ENCODE results near the gene BHLHE23. TPM values are rescaled to one million over a fixed set of nuclear protein-coding genes. Genes with fewer than 3 reads are reported as not detected.

The BHLHE23 gene
- total RNA-seq, 1 experiment from 2014 or later = not detected

DNA sequence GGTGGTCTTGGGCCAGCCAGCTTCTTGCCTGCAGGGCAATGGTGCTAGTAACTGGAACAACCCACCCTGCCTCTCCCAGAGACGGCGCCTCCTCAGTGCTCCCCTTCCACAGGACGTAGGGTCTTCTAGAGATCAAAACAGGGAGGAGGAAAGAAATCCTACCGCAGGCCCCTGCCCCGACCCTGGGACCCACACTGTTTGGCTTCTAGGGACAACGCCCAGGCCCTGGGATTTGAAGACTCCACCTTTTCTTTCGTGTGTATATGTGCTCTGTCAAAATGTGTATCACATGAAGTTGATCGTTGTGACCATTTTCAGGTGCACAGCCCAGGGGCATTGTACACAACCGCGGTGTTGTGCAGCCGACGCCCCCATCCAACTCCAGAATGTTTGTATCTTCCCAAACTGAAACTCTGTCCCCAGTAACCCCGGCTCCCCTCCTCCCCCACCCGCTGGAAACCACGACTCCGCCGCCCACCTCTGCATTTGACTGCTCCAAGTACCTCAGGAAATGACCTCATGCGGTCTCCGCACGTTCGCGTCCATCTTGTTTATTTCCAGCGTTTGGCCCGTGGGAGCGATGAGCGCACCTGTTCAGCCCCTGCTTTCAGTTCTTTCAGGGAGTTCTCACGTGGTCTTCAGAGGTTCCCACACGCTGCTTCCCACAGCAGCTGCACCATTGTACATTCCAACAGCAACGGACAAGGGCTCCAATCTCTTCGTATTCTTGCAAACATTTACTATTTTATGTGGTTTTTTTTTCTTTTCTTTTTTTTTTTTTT lies 3.4 kb upstream of the BHLHE23 start:
- DNase-seq (ENCODE audit: extremely low read depth, low read depth) = no peak

DNA sequence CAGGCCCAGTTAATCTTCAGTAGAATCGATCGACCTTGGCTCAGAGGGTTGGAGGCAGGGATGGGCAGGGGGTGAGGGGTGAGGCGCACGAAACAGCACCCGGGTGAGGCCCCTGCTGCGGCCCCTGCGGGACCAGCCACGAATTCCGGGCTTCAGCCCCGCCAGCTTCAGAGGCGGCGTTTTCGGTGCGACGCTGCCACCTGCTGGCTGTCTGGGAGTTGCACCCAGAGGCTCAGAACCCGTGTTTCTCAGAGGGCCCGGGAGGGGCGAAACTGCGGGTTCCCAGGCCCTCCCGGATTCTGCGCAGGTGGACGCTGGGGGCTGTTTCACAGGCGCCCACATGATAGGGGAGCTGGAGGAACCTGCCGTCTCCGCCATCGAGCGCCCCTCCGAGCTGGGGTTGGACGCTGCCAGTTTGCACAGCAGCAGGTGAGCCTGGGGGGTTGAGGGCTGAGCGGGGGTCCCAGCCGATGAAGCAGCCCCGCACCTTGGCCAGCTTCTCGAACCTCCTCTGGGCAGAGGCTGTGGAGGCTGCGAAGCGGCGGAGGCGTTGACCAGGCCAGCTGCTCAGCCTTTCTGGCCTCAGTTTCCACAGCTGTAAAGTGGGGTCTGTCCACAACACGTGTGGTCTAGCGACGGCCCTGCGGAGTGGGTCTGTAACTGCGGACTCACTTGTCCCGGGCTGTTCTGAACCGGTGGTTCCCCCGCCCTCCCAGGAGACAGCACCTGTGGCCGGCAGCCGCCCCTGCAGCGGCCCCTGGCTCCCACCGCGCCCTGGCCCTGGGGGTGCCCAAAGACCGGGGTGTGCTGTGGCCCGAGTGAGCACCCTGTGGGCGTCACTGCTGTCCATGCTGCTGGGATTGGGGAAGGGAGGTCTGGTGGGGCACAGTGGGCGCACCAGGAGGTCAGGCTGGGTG lies 2.5 kb upstream of the BHLHE23 start:
- DNase-seq (ENCODE audit: extremely low read depth, low read depth) = peak; percentile 72

DNA sequence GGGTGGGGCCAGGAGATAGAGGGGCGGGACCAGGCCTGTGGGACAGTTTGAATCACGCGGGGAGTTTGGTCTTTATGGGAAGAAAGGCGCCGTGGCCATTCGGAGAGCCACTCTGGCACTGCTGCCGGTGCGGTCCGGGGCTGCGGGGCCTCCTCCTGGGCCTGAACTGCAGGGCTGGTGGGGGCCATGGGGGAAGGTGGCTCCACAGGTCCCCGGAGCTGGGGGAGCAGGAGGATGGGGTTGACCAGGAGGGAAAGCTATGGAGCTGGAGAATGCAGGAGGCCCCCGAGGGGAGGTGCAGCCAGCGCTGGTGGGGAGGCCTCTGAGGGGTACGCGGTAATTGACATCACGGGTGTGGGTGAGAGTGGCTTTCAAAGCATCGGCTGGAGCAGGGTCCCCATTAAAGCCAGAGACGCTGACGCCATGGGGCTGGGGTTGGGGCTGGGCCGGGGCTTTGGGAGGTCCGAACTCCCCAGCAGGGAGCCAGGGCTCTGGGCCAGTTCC lies 1.8 kb upstream of the BHLHE23 start:
- DNase-seq (ENCODE audit: extremely low read depth, low read depth) = no peak

DNA sequence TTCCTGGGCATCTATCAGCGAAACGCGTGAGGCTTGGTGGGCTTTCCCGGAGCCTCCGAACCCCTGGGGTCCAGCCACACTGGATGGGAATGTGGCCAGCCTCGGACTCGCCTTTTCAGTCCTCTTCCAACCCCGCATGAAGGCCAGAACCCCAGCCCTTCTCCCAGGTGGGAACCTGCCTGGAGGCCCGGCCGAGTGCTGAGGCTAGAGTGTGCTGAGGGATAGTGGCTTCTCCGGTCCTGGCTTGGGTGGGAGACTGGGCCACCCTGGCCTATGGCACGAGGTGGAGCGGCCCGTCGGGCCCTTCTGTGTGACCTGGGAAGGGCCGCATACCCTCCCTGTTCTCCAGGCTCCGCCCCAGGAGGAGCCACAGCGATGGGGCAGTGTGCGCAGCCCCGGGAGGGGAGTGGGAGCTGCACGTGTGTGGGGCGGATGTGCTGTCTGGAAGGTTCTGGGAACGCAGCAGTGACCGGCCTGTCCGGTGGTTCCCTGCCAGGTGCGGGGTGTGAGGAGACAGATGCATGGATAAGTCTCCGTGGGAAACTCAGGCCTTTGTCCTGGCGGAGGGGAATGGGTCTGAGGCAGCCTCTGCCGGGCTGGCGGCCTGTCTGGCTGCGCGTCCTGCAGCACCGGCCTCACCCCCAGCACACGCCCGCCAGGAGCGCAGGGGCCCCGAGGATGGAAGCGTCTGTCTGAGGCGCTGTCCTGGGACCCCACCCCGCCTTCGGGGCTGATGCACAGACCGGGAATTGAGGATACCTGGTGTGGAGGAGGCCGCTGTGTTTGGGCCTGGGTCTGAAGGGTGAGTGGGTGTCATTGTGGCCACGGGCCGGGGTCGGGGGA lies 1.1 kb upstream of the BHLHE23 start:
- no peak for DNase-seq (ENCODE audit: extremely low read depth, low read depth)

DNA sequence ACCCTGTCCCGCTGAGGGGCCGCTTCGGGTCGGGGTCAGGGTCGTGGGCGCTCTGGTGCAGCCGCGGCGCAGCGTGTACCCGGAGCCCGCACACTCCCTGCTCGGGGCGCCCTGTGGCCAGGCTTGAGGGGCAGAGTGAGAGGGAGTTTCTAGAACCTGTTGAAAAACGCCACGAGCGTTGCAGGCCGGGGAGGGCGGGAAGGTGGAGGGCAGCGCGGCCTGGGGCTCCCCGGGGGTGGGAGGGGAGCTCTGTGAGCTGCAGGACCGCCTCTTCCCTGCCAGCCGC lies 539 bp upstream of the BHLHE23 start:
- DNase-seq (ENCODE audit: extremely low read depth, low read depth) = no peak

DNA sequence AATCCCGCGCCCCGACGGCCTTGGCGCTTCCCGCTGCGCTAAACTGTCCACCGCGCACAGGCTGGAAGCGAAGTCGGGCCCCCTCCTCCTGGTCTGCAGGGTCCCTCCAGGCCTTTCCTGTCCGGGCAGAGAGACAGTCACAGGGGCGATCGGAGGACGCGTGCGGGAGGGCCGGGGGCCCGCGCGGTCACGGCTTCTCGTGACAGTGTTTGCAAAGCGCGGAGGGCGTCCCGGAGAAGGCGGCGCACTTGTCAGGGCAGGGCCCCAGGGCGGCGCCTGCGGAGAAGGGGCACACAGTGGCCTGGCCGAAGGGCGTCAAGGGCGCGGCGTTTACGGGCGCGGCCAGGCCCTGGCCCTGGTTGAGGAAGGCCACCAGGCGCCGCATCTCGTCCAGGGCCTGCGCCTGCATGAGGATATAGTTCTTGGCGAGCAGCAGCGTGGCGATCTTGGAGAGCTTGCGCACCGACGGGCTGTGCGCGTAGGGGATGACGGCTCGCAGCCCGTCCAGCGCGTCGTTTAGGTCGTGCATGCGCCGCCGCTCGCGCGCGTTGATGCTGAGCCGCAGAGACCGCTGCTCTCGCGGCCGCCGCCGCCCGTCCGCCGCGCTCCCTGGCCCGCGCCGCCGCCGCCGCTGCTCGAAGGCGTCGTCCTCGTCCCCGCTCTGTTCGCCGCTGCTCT lies 763 bp downstream of the BHLHE23 start:
- no peak for DNase-seq (ENCODE audit: extremely low read depth, low read depth)

DNA sequence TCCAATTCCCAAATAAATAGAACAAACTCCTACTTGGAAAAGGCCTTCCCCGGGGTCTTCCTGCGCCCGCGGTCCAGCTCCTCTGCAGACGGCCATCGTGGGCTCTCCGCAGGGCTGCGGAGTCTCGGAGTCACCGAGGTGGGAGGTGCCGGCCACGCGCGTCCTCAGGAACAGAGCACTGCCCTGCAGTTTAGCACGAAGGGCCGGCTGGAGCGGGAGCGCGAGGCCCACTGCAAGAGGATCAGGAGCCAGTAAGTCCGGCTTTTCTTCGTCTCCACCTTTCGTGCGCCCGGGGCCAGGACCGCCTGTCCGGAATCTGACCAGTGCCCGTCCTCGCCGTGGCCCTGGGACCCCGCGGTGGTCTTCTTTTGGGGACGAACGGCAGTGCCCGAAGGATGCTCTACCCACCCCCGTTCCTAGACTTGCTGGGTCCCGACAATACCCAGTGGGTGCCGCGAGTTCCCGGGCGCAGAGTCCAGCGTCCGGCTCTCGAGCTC lies 1.4 kb downstream of the BHLHE23 start:
- no peak for DNase-seq (ENCODE audit: extremely low read depth, low read depth)

DNA sequence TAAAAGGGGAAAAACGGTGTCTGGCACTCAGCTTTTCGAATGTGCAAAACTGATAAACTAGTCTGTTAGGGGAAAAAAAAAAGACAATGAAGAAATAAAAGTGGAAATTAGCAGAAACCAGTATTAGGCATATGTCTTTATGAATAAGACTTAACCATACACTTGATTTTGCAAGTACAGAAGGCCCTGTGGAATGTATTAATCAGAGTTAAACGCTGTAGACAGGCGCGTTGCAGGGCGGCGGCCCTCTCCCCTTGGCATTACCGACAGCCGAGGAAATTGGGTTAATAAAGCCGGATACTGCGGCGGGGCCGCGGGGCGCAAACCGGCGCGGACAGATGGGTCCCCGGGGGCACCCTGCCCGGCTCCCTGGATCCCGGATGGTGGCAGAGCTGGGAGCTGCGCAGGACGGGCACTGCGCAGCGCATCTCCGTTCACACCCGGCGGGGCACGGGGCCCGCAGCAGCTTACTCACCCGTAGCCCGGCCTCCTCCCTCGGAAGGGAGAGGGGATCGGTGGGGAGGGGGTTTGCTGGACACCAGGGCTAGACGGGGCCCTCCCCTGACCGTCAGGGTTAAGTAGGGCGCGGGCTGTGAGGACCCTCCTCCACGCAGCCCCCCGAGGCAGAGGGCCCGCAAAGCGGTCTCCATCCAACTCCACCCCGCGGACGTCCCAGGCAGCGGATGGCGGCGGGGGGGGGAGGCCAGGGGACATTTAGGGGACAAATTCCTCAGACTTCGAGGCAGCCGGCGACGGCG lies 2.0 kb downstream of the BHLHE23 start:
- no peak for DNase-seq (ENCODE audit: extremely low read depth, low read depth)

DNA sequence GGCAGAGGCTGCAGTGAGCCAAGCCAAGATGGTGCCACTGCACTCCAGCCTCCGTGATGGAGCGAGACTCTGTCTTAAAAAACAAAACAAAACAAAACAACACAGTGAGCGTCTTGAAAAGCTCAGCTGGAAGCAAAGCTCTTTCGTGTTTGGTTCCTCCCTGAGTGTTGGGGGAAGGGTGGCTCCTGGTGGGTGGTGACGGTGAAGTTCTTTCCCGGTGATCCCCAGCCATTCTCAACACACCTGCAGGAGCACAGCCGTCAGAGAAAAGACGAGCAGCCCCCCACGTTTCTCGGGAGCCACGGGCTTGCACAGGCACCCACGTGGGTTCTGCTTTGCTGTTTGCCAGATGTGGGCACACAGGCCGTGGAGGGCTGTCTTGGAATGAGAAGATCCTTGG lies 3.2 kb downstream of the BHLHE23 start:
- no peak for DNase-seq (ENCODE audit: extremely low read depth, low read depth)

DNA sequence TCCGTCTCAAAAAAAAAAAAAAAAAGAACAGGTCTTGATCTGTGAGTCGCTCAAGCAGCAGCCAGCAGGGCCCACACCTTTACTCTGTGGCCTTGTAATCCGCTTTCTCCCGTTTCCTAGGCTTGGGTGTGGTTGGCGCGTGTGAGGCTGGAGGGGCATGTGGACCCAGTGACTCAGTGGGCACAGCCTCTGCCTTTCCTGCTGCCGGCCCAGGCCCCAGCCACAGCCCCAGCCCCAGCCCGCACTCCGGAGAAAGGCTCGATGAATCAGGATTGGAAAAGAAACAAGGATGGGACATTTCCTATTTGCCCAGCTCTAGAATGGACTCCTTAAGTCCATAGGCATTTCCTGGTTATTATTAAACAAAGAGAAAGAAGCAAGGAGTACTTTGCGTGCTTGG lies 4.3 kb downstream of the BHLHE23 start:
- no peak for DNase-seq (ENCODE audit: extremely low read depth, low read depth)

DNA sequence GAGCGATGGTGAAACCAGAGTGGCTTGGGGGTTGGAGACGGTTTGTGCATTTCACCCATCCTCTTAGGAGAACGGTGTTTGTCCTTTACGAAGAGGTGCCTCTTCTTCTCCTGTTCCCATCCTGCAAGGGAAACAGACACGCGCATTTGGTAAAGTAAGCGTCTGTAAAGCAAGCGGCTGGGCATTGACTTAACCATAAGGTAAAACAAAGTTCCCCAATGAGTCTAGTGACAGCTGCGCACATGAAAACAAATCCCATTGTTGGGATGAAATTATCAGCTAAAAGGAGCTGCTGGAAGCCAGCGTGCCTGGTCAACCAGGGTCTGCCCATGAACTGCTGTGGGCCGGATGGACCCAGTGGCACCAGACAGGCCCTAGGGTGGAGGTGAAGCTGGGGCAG lies 5.8 kb downstream of the BHLHE23 start:
- DNase-seq (ENCODE audit: extremely low read depth, low read depth) = no peak

DNA sequence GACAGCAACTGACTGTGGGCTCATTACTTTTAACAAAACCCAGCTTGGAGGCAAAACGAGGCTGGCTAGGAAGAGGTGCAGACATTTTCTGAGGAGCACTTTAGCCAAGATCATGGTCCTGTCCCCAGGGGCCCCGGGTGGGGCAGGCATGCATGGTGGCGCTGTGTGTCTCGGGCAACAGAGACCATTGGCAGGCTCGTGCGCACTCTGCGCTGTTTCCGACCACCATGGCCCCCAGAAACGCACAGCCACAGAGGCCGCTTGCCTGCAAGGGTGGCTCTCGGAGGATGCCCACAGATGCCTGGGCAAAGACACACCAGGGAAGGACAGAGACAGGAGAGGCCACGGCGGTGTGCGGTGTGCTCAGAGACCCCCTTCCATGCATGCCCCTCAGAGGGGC lies 6.7 kb downstream of the BHLHE23 start:
- DNase-seq (ENCODE audit: extremely low read depth, low read depth) = no peak

DNA sequence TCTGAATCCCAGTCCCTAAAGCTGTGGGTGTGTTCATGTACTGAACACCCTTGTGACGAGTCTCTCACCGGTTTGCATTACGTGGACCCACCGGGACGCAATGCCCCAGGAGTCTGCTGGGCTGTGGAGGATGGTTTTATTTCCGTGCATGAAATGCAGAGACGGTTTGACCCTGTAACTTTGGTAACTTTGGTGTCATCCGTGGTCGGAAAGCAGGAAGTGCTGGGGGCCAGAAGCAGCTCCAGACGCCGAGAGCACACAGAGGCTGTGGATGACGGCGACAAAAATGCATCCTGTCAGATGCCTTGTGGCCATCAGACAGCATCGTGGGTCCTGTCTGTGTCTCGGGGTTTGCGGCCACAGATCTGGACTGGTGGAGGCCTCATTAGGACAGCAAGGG lies 7.2 kb downstream of the BHLHE23 start:
- DNase-seq (ENCODE audit: extremely low read depth, low read depth) = no peak

DNA sequence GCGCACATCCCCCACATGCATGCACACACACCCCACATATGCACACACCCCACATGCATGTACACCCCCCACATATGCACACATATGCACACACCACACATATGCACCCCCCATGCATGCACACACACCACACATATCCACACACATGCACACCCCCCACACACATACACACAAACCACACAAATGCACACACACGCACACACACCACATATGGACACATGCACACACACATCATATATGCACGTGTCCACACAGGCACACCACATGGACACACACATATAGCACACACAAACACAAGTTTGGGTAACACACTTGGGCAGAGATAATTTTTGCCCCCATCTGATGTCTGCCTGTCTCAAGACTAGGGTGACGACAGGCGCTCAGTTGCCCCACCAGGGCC lies 8.3 kb downstream of the BHLHE23 start:
- DNase-seq (ENCODE audit: extremely low read depth, low read depth) = no peak

DNA sequence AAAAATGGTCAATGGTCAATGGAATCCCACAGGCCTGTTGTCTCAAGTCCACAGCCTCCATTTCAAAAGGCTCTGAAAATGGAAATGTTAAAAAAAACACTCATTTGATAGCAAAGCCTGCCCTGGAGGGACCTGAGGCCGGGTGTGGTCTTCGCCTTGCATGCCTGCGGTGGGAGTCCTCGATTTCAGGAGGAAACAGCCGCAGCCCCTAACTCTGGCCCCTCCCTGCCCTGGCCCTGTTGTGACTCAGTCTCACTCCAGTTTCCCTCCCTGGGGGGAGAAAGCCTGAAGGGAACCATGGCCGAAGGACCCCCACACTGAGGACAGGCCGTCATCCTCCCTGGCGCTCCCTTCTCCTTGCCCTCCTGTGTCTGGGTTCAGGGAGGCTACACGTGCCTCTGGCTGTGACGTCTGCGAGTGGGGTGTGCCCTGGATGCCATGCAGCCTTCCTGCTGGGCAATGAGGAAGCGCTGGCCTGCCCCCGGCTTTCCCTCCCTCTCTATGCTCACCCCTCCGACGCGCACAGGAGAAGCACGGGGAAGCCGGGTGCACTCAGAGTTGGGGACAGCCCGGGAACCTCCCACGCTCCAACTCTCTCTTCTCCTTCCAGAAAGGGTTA lies 9.2 kb downstream of the BHLHE23 start:
- no peak for DNase-seq (ENCODE audit: extremely low read depth, low read depth)

DNA sequence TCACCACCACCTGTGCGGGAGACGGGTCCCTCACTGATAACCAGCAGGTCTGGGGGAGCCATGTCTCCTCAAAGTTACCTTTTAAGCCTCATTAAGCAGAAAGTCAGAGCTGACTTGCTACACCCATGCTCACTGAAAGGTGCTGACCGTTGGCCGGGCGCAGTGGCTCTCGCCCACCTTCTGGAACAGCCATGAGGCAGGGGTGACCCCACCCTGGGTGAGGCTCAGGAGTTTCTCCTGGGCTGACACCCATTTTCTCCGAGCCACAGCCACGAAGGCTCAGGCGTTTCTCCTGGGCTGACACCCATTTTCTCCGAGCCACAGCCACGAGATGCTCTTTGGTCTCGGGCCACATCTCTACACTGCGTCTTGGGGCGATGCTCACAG lies 10.2 kb downstream of the BHLHE23 start:
- DNase-seq (ENCODE audit: extremely low read depth, low read depth) = no peak

DNA sequence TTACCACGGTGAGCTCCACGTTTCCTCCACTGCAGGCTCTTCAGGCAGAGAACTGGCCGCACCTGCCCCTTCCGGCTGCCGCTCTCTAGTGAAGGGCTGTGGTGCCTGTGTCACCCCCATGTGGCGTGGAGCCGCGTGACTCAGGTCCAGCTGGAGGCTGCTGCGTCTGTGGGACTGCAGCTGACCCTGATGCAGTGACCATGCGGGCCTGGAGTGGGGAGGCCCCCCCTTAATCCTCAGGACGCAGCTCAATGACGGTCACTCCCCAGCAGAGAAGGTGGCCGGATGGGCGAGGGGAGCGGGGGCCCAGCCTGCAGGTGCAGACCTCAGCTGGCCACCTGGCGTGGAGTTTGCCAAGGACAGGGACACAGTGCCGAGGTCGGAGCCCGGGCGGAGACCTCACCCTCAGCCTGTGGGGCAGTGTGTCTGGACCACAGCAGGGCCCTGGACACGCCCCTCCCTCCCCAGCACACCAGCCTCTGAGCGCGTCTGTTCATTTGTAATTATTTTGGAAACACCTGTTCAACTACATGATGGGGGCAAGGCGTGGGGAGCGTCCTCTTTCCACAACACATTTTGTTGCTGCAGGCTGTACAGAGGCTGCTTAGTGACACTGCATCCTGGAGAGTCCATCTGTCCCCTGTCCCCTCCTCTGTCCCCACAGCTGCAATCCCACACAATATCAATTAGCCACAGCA lies 10.7 kb downstream of the BHLHE23 start:
- DNase-seq (ENCODE audit: extremely low read depth, low read depth) = no peak

DNA sequence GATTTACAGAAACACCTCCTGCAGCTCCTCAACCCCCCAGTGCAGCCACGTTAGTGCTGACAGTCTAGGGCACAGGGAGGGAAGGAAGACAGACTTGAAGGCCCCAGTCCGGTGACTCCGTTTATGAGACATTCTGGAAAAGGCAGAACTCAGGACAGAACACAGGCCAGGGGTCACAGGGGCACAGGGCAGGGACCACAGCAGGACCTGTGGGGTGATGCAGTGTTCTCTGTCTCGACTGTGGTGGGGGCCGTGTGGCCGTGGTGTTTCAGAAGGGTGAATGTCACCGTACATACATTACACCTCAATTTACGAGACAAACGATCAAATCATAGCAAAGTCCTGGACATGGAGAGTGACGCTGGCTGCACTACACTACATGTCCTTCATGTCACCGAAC lies 11.3 kb downstream of the BHLHE23 start:
- DNase-seq (ENCODE audit: extremely low read depth, low read depth) = no peak

DNA sequence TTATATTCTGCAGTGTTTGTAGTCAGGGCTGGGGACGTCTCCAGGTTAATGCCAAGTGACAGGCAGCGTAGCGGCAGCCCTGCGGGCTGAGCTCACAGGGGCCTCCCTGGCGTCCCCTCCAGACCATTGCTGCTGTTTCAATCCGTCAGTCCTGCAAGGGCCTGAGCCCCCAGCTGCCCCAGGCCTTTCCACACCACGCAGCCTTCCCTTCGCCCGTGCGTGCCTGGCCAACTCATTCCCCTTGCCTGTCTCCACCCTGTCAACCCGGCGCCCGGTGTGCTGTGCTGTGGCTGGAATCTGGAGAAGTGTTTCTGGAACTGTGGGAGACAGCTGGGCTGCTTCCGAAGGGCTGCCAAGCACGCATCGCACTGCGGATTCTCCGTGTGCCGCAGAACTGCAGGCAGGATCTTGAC lies 11.9 kb downstream of the BHLHE23 start:
- DNase-seq (ENCODE audit: extremely low read depth, low read depth) = no peak

Measured in NCI-H460 (cell line).